Activated B cell treated with CpG ODN at 0.5 μM for 24 hours (primary cell): ENCODE results near the gene CPNE4. TPM values are rescaled to one million over a fixed set of nuclear protein-coding genes. Genes with fewer than 3 reads are reported as not detected.

ENCODE experiments used
- ATAC-seq: fragments of 200-7000 bp; cut with Tn5 transposase; one replicate; pipeline ENCODE4 v1.10.0; 2021; ENCODE audit warnings: low read depth, mild to moderate bottlenecking, moderate library complexity
- CTCF ChIA-PET: fragments of 350-600 bp; sonication (Branson Sonifier 250); formaldehyde crosslinking; loops from one replicate; lab custom pipeline; 2021; ENCODE audit warnings: antibody characterized with exemption; lab: Charles Lee
- POLR2A ChIA-PET: fragments of 350-600 bp; sonication (Branson Sonifier 250); formaldehyde crosslinking; loops from one replicate; lab custom pipeline; 2021; ENCODE audit warnings: antibody characterized with exemption; lab: Charles Lee
- DNase-seq: peaks from one replicate; pipeline ENCODE4 v3.0.0; 2022
- H3K27ac Mint-ChIP-seq: one replicate; pipeline ENCODE4 v1.8.0; 2020; ENCODE audit warnings: mixed read lengths
- H3K27me3 Mint-ChIP-seq: one replicate; pipeline ENCODE4 v1.8.0; 2021; ENCODE audit warnings: mixed read lengths
- H3K36me3 Mint-ChIP-seq: one replicate; pipeline ENCODE4 v1.8.0; 2021; ENCODE audit warnings: low read depth, mixed read lengths
- H3K4me1 Mint-ChIP-seq: one replicate; pipeline ENCODE4 v1.8.0; 2021; ENCODE audit warnings: mixed read lengths
- H3K4me3 Mint-ChIP-seq: one replicate; pipeline ENCODE4 v1.8.0; 2020; ENCODE audit warnings: mild to moderate bottlenecking, mixed read lengths
- H3K9me3 Mint-ChIP-seq: one replicate; pipeline ENCODE4 v1.8.0; 2020; ENCODE audit warnings: mixed read lengths
- intact Hi-C: fragments of 100-400 bp; cut with micrococcal nuclease; formaldehyde crosslinking; loops from one replicate; pipeline ENCODE4 v1.15.1; 2024
- total RNA-seq: library from RNA; stranded (reverse); gene quantifications from 2 replicates; pipeline ENCODE4 v1.2.3, GENCODE V29; 2022
- TF ChIP-seq, protein P1 (sequence below): fragments of 200-600 bp; IDR thresholded peaks from one replicate; pipeline ENCODE4 v1.8.0; 2022; ENCODE audit warnings: antibody characterized with exemption, mild to moderate bottlenecking

The CPNE4 gene
- total RNA-seq, 1 donor from 2014 or later = not detected

DNA sequence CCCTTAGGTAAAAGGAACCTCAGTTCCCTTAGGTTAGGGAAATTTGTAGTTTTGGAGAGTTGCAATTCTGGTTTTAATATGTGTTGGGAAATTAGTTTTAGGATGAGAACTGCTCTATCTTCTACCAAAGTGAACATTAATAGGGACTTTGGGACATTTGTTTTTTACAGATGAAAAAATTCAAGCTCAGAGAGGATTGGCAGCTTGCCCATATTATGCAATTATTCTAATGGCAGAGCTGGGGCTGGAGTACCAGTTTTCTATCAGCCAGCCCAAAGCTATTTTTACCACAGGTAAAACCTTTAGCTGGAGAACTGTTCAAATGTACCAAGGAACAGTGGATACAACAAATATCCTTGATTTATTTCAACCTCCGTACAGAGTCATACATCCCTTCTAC is 127.0 kb downstream of the CPNE4 start:
- no peak overlapping the region for H3K27ac Mint-ChIP-seq
- no peak overlapping the region for H3K4me3 Mint-ChIP-seq
- intact Hi-C loops = no loop called here
- no peak for ATAC-seq
- H3K4me1 Mint-ChIP-seq = no peaks in the 10 kb centered on the region
- ChIA-PET POLR2A (no interaction called here), CTCF (no interaction called here)
- TF ChIP-seq, protein P1, sequence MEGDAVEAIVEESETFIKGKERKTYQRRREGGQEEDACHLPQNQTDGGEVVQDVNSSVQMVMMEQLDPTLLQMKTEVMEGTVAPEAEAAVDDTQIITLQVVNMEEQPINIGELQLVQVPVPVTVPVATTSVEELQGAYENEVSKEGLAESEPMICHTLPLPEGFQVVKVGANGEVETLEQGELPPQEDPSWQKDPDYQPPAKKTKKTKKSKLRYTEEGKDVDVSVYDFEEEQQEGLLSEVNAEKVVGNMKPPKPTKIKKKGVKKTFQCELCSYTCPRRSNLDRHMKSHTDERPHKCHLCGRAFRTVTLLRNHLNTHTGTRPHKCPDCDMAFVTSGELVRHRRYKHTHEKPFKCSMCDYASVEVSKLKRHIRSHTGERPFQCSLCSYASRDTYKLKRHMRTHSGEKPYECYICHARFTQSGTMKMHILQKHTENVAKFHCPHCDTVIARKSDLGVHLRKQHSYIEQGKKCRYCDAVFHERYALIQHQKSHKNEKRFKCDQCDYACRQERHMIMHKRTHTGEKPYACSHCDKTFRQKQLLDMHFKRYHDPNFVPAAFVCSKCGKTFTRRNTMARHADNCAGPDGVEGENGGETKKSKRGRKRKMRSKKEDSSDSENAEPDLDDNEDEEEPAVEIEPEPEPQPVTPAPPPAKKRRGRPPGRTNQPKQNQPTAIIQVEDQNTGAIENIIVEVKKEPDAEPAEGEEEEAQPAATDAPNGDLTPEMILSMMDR = no peak
- DNase-seq = no peak
- H3K27me3 Mint-ChIP-seq = no peaks in the 10 kb centered on the region
- no peaks in the 10 kb centered on the region for H3K36me3 Mint-ChIP-seq
- no peaks in the 10 kb centered on the region for H3K9me3 Mint-ChIP-seq

DNA sequence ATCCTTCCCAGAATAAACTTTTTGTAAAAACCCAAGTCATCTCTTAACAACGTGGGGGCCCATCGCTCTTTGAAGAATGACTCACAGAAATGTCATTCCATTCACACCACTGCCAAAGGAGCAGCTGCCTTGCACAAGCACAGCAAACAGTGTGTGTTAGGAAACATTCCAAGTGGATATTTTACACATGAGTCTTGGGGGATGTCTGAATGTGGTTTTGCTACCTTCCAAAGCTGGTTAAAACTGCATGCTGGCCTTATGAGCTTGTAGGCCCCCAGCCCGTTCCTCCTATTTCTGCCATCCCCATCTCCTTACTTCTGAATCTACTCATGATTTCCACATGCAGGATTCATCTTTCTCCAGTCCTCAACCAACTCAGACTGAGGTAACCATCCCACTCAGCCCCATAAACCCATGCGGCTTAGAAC is 130.8 kb downstream of the CPNE4 start:
- Mint-ChIP-seq H3K4me1 (no peaks in the 10 kb centered on the region), H3K27ac (no peak overlapping the region), H3K4me3 (no peak overlapping the region), H3K36me3 (no peaks in the 10 kb centered on the region), H3K27me3 (no peaks in the 10 kb centered on the region), H3K9me3 (no peaks in the 10 kb centered on the region)
- POLR2A ChIA-PET = no interaction called here
- TF ChIP-seq, protein P1 = no peak
- CTCF ChIA-PET = no interaction called here
- ATAC-seq (no peak), DNase-seq (no peak)
- intact Hi-C loops = no loop called here

DNA sequence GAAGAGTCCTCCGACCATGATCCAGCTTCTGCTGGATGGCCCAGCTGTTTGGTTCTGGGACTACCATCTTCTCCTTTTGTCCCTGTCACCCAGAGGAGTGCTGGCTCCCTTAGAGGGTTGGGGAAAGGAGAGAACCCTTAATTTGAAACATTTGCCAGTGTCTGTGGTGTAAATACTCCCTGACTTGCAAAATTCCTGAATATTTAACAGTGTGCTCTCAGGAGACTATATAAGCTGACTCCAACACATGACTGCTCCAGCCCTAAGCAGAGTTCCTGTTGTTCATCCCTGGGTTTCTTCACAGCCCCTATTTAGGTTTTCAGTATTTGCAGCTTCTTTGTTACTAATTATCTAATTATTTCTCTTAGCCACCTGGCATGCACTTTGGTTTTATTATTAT is 133.1 kb downstream of the CPNE4 start:
- TF ChIP-seq, protein P1 = no peak
- no peaks in the 10 kb centered on the region for H3K4me1 Mint-ChIP-seq
- intact Hi-C loops = no loop called here
- H3K27ac Mint-ChIP-seq = no peak overlapping the region
- no peaks in the 10 kb centered on the region for H3K9me3 Mint-ChIP-seq
- H3K36me3 Mint-ChIP-seq = no peaks in the 10 kb centered on the region
- CTCF ChIA-PET = no interaction called here
- H3K4me3 Mint-ChIP-seq = no peak overlapping the region
- POLR2A ChIA-PET = no interaction called here
- ATAC-seq (no peak), DNase-seq (no peak)
- H3K27me3 Mint-ChIP-seq = no peaks in the 10 kb centered on the region

DNA sequence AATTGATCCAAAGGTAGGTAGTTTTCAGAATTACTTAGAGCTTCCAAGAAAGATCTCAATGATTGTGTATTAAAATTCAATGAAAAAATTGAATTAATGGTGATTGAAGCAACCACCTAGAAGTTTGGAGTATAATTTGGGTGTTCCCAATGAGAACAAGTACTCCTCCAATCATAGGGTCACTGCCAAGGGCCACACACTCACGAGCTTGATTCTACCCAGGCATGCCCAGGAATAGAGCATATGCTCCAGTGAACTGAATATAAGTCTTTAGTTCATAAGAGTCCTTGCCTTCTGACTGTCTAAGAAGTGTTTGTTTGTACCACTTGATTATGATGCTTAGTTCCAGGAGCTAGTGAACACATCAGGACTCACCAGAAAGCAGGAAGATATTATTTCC is 133.9 kb downstream of the CPNE4 start:
- intact Hi-C loops = no loop called here
- Mint-ChIP-seq H3K27me3 (no peaks in the 10 kb centered on the region), H3K27ac (no peak overlapping the region), H3K4me3 (no peak overlapping the region), H3K4me1 (no peaks in the 10 kb centered on the region), H3K9me3 (no peaks in the 10 kb centered on the region), H3K36me3 (no peaks in the 10 kb centered on the region)
- POLR2A ChIA-PET = no interaction called here
- DNase-seq (no peak), ATAC-seq (no peak)
- CTCF ChIA-PET = no interaction called here
- TF ChIP-seq, protein P1 = no peak

DNA sequence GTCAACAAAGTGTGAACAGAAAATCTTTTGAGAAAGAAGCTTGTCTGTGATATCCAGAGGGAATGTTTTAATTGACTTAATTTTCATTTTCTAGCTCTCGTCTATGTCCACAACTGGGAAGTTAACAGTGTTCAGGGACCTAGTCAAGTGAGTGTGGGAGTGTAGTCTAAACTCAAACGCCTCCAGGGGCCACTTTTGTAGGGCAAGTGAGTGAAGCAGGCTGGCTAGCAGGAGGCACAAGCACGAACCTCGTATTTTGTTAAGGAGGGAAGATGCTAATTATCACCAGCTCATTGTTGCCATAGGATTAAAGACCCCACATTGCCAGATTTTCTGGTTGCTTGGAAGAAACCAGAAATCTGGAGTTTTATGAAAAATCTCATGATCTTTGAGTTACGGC is 135.8 kb downstream of the CPNE4 start:
- Mint-ChIP-seq H3K9me3 (no peaks in the 10 kb centered on the region), H3K4me3 (no peak overlapping the region), H3K36me3 (no peaks in the 10 kb centered on the region), H3K27ac (no peak overlapping the region), H3K4me1 (no peaks in the 10 kb centered on the region), H3K27me3 (no peaks in the 10 kb centered on the region)
- ChIA-PET POLR2A (no interaction called here), CTCF (no interaction called here)
- ATAC-seq (no peak), DNase-seq (no peak)
- TF ChIP-seq, protein P1 = no peak
- intact Hi-C loops = no loop called here
